GM19043 (cell line): Measurements from ENCODE around the gene DCBLD1.

Experiments used
- ATAC-seq: cut with Tn5 transposase; IDR thresholded peaks from one replicate; pipeline ENCODE4 v1.9.1; 2021; ENCODE audit warnings: low read depth; ENCODE audit not compliant: unreplicated experiment

The DCBLD1 gene

DNA sequence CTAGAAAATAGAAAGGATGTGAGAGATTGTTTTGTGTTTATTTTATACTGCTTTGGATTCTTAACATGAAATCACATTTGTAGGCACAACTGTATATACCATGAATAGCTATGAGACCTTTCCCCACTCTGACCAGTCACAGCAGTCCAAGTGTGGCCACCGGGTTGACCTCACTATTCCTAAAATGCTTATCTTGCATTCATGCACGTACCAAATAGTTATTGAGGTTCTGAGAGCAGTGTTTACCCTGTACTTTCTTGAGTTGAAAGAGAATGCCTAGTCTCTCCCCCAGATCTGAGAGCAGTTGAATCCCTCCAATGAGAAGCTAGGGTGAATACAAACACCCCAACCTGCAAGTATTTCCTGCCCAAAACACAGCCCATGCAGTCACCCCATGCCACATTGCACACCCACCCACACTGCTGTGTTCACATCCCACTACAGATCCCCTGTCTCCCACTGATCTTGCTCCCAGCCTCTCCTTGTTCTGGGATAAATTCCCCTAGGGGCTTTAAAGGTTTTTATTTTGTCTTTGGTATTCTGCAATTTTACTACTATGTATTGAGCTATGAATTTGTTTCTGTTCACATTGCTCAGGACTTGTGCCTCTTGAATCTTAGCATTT, 68.3 kb downstream of the DCBLD1 start:
- ATAC-seq: no peak

DNA sequence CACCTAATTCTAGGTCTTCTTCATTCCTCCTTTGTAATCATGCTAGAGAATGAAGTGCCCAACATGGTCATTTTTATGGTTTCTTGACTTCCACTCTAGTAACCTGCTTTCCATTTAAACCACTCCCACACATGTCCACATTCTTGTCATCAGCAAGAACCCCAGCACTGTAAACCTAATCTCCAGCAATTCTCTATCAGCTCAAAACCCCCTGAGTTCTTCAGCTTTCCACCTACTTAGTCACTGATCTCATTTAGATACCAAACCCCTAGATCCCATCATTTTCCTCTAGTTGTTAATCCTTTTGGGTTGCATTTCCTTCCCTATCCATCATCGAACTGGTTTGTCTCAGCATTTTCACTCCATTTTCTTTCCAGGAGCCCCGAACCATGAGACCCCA, 70.1 kb downstream of the DCBLD1 start:
- no peak for ATAC-seq

DNA sequence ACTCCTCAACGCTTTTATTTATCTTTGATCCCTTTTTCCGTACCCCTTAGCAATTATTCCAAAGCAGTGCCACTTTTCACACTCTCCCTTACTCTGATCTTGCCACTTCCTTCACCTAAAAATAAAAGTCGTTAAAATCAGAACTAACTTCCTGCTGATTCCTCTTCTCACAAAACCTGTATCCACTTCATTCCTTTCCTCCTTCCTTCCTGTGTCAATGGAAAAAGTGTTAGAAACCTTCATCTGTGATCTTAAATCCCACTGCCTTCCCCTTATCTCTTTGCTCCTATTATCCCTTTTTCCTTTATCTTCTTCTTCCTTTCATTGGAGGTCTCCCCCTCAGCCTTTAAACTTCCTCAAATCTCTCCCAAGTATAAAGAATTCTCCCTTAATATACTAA, 70.7 kb downstream of the DCBLD1 start:
- no peak for ATAC-seq

DNA sequence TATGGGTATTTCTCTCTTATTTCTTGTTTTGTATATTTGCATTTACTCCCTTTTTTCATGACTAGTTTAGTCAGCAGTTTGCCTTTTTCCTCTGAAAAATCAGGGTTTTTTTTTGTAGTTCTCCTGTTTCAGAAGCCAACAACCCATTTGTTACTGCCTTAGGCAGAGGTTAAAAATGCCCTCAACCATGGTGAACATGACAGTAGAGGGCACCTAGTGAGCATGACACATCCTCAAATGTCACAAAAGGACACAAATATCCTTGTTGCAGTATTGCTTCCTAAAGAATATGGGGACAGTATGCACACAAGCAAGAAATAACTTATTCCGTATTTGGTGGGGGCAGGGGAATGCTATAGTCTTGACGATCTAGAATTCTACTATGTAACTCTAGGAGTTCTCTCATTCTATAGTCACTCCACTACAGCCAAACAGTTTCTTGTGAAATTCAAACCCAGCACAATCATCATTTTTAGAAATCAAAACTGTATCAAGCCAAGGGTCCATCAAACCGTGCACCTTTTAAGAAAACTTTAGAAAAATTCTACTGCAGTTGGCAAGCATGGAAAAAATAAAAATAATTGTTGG, 72.9 kb downstream of the DCBLD1 start:
- ATAC-seq: no peak

DNA sequence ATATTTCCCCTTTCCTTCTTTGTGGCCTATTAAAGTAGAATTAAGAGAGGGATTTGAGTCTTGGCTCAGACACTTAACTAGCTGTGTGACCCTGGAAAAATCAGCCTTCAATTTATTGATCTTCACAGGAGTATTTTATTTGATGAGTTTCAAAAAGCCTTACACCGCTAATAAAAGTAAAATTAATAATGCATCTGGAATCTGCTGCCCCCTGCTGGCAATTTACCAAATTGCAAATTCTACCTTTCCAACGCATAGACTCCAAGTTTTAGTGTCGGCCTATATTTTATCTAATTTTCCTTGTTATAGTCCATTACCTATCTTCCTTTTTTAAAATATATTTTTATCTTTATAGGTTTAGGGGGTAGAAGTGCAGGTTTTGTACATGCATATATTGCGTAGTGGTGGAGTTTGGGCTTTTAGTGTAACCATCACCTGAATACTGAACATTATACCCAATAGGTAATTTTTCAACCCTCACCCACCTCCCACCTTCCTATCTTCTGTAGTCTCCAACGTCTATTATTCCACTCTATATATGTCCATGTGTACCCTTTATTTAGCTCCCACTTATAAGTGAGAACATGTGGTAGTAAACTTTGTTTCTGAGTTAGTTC, 73.5 kb downstream of the DCBLD1 start:
- no peak for ATAC-seq

DNA sequence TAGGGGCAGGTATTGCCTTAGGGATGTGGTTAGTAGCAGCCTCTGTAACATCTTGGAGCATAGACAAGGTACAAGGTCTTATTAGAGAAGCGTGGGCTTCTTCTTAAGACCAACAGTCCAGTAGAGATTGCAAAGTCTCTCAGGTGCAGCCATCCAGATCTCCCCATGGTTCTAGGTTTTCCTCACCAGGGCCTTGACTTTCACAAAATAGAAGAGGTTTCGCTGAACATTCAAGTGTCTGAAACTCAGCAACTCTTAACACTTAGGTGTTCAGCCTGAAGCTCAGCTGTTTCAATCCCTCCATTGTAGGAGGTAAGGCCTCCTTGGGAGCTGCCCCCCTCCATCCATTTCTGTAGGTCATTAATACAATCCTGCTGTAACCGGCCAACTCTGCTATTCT, 75.5 kb downstream of the DCBLD1 start:
- no peak for ATAC-seq

DNA sequence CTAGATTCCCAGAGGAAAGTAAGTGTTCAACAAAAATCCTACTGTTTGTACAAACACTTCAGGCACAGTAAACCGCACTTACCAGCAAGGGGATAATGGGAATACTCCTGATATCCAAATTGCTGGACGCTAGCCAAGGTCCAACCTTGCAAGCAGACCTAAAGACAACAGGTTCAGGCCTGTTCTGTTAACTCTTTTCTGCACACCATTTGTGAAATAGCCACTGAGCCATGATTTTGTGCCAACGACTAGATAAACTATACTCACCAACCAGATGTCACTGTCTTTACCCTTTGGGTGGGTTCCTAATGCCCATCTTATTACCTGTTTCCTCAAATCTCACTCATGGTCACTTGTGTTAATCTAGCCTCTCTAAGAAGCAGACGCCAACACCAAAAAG, 76.3 kb downstream of the DCBLD1 start:
- ATAC-seq: no peak

DNA sequence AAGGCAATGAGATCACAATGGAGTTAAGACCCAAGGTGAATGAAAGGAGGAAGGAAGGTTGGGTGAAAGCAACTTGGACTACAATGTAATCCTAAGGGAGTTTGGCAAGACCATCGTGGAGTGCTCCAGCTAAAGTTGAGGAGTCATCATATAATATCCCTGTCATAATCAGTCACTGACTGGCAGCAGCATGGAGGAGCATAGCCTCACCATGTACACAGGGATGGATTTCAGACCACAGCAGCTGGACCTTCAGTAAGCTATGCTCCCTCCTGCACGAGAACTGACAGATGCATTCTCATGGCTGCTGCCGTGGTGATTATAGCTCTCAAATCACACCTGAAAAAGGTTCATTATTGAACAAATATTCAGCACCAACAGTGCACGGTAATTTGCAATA, 76.8 kb downstream of the DCBLD1 start:
- ATAC-seq: no peak

DNA sequence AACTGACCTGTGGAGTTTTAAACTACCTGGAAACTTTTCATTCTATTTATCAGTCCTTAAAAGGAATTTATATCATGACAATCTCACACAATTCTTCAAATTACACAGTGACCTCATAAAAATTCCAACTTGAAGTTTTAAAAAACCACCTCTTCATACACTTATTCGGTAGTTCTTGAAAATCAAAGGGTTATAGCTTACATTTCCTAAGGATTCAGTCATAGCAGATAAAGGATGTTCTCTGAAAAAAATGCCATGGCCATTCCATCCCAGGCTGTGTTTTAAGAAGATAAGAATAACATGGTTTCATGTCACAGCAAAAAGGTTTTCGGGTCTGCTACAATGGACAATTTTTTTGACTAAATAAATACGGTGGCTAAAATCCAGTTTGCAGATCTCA, 78.7 kb downstream of the DCBLD1 start:
- ATAC-seq: no peak

DNA sequence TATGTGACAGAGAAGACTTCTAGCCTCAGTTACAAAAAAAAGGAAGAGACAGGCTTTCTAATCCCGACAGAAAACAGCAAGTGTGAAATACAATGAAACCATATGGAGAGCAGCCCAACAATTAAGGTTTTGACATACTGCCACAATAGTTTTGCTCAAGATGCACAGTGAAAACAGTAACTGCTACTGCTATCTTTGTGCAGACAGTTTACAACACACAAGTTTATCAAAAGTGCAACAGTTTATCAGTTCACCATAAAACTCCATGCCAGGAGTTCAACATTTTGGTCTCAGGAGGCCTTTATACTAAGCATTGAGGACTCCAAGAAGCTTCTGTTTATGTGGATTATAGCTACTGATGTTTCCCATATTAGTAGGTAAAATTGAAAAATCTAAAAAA, 82.2 kb downstream of the DCBLD1 start:
- ATAC-seq: no peak

DNA sequence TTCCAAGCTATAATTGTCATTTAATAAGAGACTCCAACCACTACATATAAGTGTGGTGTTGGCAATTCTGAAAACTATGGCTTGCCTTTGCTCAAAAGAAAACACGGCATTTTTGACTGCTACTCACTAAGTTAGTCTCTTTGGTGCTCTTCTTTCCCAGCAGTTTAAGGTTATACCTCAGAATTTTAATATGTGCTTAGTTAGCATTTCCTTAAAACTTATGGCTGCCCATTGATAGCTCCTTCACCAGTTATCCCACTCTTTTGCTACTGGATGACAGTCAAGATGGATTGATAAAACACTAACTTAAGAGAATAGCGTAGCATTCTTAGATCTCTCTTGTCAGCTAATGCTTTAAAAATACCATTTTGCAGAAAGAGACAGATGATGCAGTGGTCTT, 85.8 kb downstream of the DCBLD1 start:
- ATAC-seq: no peak

DNA sequence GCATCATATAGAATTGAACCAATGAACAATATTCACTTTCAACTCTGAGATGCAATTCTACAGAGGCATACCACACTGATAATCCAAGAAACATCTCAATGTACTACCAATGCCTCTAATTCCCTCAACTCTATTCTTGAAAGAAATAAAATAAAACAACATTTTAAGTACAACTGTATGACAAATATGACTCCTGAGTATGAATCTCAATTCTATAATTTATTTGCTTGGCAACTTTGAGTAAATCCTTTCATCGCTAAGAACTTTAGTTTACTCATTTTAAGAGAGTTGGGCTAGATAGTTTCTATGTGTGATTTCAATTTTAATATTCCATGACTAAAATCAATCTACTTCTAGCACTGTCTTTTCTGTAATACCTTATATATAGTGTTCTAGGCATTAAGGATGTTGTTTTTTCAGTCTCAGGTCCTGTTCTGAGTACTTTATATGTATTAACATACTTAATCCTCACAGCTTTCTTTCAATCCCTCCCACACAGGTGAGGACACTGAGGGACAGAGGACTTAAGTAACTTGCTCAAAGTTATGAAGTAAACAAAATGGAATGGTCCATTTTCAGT, 86.4 kb downstream of the DCBLD1 start:
- no peak for ATAC-seq

DNA sequence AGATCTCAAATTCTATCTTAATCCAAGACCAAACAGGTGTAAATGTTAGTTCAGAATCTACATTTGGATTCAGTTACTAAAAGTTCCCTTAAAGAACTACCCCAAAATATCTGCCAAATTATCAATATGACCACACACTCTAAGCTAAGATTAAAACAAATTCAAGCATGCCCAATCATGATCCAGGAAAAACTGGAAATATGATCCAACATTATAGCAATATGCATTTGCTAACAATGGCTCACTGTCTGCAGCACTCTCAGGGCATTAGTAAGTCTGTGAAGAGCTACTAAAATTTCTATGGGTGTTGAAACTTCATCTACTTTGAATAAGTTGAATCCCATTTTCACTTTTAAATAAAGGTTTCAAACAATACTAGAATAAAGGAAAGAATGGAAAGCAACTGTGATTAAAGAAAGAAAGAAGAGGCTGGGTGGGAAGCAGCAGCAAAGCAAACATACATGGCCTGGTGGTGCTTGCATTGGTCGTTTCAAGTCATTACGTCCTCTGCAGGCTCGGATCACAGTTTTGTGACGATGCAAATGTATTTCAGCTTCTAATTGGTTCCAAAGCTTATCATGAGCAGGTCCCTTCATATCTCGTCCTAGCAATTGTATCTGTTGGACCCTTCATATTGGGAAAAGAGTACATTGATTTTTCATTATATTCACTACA, 90.7 kb downstream of the DCBLD1 start:
- no peak for ATAC-seq

DNA sequence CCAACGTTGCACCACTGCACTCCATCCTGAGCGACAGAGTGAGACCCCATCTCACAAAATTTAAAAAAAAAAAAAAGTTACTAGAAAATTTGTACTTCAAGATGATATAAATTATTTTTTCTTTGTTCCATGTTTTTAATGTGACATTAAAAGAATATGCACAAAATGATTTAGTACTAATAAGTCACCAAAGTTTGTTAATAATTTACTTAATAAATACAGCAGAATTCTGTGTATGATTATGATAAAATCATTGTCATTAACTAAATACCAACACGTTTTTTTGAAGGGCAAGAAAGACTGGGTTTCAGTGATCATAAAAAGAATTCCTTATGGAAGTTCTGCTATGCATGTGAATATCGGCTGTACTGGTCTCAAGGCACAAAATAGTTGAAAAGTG, 91.7 kb downstream of the DCBLD1 start:
- no peak for ATAC-seq

DNA sequence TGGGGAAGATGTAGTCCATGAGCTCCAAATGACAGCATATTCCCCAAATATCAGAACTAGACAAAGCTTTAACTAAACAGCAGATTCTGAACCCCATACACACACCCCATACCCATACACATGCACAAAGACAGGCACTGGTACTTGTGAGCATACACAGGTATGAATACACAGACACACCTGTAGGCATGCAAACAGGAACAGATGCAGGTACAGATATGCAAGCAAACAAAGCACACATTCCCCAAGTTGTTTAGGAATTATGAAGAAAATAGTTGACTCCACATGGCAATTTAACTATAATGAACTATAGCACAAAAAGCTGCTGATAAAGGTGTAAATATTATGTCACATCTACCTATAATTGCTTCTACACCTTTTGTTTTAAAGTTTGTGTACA, 103.2 kb downstream of the DCBLD1 start:
- ATAC-seq: no peak

DNA sequence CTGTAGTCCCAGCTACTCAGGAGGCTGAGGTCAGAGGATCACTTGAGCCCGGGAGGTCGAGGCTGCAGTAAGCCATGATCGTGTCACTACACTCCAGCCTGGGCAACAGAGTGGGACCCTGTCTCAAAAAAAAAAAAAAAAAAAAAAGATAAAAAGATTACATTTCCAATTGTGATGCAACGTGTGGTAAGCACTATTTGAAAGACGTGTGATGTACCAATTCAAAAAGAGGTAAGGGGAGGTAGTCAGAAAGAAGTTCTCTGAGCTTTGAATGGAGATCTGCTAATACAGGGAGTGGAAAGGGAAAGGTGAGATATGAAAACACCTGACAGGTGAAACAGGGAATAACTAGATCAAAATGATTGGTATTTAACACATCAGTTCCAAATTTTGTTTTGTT, 108.0 kb downstream of the DCBLD1 start:
- ATAC-seq: no peak

DNA sequence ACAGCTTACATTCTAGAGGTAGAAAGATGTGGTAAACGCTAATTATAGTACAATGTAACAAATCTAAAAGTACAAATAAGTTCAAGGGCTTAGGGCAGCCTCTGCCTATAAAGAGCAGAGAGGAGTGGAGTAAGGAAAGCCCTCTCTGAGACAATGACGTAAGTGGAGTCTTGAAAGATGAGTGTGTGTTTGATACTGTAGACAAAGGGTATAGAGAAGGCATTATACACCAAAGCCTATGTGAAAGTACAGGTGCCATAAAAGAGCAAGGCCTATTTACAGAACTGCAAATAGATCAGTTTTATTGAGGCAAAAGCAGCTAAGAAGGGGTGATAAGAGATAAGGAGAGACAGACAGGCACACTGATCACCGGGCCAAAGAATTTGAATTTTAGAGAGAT, 108.9 kb downstream of the DCBLD1 start:
- ATAC-seq: no peak

DNA sequence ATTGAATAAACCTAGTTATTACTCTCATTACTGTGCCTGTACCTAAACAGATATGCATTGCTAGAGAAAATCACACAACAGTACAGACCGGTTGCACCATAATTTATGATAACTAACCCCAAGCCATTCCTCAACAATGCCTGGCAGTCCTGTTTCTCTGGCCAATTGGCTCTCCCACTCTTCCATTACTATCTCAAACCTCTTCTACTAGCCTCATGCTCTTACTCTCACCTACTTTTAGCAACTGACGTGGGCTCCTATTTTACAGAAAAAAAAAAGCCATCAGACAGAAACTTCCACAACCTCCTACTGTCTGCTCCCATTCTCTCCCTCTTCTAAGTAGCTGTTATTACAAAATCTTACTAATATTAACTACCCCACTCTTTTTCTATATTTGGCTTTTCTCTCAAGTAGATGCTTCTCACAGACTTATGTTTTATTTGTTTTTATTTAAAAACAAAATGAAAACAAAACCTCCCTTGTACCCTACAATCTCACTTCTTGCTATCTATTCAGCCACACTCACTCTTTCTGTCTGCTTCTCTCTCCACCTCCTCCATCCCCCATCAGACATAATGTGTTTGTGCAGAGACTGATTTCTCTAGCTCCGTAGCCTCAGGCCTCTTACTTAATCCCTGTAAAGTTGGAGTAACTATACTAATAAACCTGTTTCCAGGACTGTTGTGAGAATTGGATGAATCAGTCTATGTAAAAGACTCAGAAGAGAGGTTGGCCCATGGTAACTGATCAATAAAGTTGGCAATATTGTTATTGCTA, 110.7 kb downstream of the DCBLD1 start:
- ATAC-seq: no peak

DNA sequence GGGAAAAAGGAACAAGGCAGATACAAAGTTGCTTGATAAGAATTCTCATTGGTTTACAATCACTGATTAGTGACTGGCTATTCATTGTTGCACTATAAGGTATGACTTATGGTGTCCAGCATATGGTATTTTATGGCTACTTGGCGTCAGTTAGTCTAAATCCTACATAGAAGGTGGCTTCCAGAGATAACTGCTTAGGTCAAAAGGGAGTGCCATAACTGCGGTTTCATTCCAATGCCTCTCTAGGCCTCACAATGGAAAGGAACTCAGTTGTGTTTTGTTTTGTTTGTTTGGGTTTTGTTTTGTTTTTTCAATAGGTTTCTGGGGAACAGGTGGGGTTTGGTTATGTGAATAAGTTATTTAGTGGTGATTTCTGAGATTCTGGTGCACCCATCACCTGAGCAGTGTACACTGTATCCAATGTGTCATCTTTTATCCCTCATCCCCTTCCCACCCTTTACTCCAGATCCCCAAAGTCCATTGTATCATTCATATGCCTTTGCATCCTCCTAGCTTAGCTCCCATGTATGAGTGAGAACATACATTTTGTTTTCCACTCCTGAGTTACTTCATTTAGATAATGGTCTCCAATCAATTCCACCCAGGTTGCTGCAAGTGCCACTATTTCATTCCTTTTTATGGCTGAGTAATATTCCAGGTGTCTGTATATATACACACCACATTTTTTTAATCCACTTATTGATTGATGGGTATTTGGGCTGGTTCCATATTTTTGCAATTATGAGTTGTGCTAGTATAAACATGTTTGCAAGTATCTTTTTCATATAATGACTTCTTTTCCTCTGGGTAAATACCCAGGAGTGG, 112.8 kb downstream of the DCBLD1 start:
- no peak for ATAC-seq

DNA sequence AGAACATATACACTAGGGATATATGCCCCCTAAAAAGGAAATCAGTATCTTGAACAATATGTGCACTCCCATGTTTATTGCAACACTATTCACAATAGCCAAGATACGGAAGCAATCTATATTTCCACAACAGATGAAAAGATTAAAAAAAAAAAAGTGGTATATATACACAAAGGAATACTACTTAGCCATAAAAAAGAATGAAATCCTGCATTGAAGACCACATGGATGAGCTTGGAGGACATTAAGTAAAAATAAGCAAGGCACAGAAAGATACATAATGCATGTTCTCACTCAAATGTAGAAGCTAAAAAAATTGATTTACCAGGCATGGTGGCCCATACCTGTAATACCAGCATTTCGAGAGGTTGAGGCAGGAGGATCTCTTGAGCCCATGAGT, 115.3 kb downstream of the DCBLD1 start:
- ATAC-seq: no peak
